GM19351 (cell line): Measurements from ENCODE around the gene BRD1.

ENCODE experiments used
- ATAC-seq: cut with Tn5 transposase; IDR thresholded peaks from one replicate; pipeline ENCODE4 v1.9.1; 2021; ENCODE audit warnings: mild to moderate bottlenecking, moderate library complexity; ENCODE audit not compliant: unreplicated experiment

BRD1 gene

DNA sequence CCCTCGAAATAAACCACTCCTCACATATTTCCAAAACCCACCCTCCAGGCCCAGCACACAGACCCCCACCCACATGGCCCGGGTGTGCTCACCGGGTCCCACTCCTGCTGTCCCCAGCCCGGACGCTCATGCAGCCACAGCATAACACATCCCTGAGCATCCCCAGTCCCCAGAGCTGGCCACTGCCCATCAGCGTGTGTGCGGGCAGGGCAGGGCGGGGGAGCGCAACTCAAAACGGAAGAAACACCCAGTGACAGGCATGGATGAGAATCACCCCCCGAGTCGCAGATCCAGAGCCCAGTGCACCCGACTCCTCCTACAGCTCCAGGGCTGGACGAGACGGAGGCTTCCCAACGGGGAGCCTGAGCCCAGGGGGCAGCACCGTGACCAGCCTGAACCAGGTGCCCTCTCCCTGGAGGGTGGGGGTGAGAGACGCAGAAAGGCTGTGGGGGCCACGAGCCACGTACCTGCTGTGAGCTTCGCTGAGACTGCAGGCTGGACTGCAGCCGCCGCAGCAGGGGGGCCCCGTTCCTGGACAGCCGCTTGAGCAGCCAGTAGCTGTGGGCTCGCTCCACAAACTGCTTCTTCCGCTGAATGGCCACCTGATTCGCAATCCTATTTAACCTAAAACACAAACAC, 23.8 kb downstream of the BRD1 start:
- ATAC-seq, result no peak

DNA sequence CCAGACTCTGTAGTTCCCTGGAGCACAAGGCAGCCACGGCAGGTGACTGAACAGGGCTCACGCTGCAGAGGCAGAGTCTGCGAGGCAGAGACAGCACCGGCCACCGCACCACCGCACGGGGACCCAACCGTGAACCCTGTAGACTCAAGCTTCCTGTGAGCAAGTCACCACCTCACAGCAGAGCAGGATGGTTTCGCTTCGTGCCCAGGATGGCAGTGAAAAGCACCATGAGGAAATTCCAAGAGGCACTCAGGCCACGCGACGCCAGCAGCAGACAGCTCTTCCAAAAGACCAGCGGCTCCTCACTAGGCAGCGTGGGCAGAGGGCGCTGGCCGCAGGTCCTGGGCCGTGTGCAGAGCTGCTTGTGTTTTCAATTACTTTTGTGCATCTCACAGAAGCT, 24.5 kb downstream of the BRD1 start:
- no peak for ATAC-seq

DNA sequence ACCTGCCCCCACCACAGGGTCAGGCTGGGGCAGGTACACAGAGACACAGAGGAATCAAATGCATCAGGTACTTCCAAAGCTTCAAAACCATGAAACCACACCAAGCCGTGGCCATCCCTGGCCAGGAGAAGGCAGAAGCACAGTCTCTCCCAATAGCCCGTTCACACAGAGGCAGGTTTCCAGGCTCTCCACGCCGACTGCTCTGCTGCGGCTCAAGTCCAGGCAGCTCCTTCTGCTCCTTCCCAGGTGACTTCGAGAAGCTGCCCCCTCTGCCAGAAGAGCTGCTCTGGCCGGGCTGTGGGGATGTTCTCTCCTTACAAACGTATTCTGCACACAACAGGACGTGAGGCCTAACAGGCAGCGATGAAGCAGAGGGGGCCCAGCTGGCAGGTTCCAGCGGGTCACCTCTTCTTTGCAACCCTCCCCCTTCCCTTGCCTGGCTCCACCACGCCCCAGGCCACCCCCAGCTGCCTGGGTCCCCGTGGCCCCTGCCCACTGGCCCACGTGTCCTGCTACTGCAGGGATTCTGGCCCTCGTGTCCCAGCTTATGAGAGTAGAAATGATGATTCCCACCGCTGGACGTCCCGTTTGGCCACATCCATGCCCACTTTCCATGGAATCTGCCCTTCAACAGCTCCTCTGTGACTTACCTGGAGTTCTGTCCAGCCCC, 26.1 kb downstream of the BRD1 start:
- ATAC-seq, result no peak

DNA sequence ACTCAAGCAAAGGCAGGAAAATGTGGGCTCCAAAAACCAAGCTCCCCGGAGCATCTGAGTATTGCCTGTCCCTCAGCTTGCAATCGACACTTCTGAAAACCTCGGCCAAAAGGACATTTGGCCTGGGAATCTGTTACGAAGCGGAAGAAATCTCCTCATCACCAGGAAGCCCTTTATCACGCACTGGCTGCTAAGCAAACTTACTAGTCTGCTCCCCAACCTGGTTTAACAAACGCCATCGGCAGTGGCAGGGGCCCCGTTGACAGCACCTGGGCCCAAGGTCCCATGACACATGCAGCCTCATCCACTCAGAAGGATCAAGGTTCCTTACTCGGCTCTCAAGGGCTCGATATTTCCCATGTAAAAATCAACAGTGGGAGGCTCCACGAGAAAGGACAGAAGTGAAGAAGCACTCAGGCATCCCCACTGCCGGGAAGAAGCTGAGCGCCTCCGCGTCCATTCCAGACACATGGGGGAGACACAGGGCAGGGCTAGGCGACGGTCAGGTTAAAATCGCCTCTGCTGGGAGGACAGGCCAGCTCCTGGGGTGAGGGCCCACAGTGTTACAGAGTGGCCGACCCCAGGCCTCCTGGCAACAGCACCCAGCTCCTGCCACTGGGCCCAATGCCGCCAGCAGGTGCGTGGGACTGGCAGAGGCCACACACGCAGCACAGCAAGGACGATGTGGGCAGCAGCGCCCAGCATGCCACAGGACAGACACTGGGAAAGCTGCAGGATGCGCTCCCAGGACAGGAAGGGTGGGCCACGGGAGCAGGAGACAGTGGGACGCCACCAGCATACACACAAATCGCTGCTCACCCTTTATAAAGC, 27.1 kb downstream of the BRD1 start:
- no peak for ATAC-seq

DNA sequence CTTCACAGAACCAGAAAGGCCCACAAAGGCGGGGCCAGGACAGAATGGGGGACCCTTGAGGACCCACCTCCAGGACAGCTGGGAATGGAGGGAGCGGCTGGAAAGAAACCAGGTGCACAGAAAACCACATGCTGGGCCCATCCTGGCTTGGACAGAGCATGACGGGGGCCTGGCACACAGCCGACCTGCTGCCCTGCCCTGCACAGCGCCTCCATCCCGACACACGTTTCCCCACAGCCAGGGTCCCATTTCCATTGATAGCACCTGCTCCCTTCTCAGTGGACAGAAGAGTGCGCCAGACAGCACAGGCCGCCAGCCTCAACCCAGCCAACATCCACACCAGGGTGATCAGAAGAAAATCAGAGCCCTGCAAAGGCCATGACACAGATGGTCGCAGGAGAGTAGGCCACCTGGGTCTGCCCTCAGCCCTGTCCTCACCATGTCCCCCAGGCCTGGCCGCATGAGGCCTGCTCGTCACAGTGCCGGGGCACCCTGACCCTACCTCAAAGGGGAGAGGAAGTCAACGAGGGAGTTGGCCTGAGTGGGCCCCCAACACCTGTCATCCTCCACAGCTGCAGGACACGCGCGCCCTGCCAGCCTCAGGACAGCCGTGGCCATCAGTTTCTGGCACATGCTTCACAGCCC, 28.1 kb downstream of the BRD1 start:
- no peak for ATAC-seq

GRCh38 chr22:49798486-49799151, 29.1 kb downstream of the BRD1 start:
- no peak for ATAC-seq

DNA sequence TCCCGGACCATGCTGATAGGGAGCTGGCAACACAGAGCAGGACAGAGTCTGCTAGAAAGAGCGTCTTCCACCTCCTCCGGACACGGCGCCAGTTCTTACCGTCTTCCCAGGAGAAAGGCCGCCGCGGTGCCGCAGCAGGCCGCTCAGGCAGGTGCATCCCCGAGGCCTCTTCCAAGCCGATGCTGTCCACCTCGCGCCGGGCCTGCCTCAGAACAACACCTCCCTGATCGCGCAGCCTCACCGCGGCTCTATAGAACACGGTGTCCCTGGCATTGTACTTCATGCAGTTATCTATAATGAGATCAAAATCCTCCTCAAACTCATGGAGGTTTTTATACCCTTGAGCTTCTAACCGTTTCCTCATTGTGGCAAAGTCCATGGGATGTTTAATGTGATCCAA, 30.0 kb downstream of the BRD1 start:
- no peak for ATAC-seq

DNA sequence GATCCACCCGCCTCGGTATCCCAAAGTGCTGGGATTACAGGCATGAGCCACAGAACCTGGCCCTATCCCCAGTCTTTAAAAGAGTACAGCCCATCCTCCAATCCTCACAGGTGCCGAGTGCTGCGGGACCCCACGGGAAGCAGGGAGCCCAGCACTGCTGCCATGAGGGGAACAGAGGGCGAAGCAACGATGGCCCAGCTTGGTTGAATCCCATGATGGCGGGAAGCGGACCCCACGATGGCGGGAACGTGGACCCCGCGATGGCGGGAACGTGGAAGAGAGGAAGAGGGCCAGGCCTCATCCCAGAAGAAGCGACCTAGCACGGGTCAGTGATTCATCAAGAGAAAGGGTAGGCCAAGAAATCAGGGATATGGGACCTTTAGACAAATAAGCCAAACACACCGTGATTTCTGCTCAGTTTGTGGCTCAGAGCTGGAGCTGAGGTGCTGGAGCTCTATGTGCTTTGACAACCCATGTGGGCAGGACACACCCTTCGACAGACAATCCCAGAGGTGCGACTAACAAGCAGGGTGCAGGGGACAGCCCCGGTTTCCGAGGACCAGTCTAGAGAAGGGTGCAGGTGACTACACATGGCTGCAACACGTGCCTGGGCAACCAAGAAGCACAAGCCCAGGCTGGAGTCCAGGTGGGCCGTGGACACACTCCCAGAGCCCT, 30.9 kb downstream of the BRD1 start:
- no peak for ATAC-seq

DNA sequence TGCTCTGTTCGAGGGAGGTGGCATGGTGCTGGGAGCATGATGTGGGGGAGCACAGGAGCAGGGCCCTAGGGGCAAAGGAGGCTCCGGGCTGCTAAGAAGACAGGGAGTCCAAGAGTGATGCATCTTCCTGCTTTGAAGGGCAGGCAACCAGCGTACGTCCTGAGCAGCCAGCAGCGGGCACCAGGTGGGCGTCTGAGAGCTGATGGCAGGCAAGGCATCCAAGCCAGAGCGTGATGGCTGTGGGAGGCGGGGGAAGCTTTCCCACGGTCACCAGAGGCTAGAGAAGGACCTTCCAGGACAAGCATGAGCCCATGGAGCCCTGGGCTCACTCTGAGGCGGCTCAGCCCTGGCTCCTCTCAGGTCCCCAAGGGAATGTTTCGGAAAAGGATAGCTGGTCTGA, 32.2 kb downstream of the BRD1 start:
- no peak for ATAC-seq

DNA sequence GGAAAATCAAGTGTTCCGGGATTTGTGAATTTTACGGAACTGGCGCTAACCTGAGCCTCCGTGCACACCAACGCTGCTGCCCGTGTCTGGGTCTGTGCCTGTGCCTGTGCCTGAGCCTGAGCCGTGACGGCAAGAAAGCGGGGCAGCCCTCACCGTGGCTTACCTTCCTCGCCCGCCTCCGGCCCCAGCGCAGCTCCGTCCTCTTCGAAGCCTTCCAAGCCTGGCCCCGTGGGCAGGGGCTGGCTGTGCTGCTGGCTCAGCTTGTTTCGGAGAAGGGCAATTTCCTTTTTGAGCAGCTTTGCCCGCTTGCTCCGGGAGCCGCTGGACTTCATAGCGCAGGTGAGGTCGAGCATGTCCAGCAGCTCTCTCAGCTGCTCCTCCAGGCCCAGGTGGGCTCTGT, 33.8 kb downstream of the BRD1 start:
- no peak for ATAC-seq

DNA sequence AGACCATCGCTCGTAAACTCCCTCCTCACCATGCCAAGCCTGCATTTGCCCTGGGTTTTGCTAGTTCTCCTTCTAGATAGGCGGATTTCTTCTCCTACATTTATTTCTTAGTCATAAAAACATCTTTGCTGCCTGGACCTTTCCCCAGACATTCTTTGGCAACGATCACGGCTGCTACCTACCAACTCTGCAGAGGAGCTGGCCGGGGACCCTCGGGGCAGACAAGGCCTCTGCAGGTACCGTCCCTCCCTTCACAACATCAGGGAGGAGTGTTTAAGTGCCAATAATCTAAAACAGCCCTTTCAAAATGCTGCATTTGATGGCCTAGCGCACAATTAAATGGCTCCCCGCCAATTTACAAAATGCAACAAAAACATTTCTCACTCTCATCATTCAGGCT, 34.4 kb downstream of the BRD1 start:
- ATAC-seq, result no peak

GRCh38 chr22:49792107-49792506, 35.6 kb downstream of the BRD1 start:
- no peak for ATAC-seq

DNA sequence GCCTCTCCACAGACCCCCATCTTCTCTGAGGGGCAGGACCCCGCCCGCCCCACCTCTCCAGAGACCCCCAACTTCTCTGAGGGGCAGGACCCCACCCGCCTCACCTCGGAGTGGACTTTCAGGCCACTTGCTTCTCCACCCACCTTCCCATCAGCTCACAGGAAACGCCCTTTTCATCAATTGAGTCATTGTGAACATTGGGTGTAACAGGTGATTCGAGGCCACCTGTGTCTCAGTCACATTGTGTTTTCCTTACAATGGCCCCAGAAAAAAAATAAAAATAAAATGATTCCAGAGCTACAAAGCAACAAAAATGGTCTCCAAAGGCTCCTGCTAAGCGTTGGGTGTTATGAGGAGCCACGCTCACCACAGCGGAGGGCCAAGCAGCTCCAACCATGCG, 36.0 kb downstream of the BRD1 start:
- ATAC-seq, result no peak

DNA sequence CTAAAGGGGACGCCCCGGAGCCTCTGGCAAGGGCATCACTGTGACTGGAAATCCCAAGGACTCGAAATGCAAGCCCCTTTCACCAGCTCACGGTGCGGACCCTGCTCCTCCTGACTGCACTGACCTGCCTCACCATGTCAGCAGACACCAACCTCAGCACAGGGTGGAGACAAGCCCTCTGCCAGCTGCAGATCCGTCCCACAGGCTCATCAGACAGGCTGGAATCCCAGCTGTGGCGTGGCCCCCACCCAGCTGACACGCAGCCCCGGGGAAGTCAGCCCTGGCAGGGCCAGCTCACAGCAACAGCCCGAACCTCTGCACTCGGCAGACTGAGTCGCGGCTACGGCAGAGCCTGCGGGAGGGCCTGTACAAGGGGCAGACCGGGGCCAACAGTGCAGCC, 36.8 kb downstream of the BRD1 start:
- no peak for ATAC-seq

DNA sequence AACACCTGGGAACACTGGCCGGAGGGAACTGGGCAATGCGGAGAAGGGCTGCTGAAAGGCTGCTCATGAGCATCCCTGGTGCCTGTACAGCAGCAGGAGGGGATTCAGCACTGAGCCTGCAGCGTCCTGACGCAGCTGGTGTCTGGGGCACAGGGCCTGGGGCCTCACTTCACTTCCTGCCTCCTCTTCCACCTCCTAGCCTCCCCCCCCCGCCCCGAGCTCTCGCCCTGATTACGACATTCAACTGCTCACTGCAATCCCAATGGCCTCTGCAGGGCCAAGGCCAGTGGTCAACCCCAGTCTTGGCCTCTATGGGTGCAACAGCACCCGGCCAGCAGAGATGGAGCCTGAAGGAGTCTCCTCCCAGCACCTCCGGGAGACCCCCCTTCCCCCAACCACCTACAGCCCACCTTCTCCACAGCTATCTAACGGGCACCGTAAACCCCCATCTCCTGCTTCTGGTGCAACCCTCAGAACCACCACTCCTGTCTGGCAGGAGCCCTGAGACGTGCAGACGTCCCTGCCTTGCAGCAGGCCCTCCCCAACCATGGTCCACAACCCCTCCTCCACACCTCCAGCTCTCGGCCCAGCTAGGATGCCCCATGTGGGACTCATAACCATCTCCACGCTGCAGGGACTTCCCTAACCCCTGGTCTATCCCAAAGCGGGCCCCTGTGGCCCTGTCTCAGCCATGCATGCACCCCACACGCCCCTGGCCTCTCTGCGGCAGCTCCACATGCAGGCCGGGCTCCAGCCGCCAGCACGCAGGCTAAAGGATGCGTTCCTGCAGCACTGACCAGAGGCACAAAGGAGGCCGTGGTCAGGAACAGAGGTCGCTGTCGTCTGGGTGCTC, 38.2 kb downstream of the BRD1 start:
- ATAC-seq, result no peak

GRCh38 chr22:49788504-49788903, 39.2 kb downstream of the BRD1 start:
- ATAC-seq, result no peak

- ATAC-seq, result no peak
Measured at GRCh38 chr22:49787861-49788260, 39.8 kb downstream of the BRD1 start.

DNA sequence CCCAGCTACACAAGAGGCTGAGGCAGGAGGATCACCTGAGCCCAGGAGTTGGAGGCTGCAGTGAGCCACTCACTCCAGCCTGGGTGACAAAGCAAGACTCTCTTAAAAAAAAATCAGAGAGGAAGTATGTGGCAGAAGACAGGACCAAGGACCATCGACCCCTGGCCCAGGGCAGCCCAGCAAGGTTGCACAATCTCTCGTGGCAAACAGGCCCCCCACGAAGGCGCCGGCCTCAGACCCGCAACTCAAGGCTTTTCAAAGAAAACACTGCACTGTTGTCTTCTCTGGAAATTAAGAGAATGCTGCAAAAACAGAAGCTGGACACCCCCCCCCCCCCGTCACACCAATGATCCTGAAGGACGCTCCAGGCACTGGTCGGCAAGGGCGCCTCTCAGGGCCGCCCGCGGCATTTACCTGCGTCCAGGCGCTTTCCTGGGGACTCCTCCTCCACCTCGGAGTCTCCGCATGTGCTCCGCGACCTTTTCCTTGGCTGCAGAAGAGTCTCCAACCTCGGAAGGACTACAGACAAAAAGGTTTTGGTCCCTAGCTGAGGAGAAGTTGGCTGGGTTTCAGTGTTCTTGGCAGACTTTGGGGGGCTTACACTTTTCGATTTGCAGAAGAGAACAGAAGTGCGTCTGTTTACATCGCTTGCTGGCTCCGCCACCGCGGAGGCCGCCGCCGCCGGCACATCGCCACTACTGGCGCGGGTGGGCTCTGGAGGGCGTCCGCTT, 40.5 kb downstream of the BRD1 start:
- ATAC-seq, result no peak
